Brain pericyte (primary cell): ENCODE data around the gene MED13L.

ENCODE experiments used
- DNase-seq: peaks from one replicate; pipeline ENCODE4 v3.0.0-alpha.2; 2012; ENCODE audit warnings: low read depth, low spot score

The MED13L gene

DNA sequence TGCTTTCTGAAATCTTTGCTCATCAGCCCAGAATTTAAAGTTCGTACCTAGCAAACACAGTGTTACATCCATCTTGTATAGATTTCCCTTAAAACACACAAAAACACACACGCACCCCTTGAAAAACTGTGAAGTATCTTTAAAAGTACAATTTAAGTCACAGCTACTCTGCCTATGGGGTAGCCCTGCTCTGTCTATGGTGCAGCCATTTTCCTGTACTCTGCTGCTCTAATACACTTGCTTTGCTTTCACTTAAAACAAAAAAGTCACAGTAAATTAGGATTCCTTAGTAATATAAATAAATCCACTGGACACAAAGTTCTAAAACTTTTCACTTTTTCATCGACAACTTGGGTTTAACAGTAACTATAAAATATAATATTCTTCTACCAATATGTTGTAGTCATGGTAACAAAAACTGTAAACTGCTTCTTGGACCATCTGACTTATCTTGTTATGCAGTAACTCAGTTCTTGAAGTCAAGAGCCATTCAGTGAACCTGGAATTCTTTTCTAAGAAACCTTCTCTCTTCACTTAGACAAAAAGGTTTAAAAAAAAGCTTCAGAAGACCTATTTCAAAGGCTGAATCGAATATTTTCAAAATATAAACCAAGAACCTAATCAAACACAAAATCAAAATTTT lies 63.5 kb downstream of the MED13L start:
- DNase-seq: no peak

GRCh38 chr12:116213014-116213413 lies 64.5 kb downstream of the MED13L start:
- no peak for DNase-seq

DNA sequence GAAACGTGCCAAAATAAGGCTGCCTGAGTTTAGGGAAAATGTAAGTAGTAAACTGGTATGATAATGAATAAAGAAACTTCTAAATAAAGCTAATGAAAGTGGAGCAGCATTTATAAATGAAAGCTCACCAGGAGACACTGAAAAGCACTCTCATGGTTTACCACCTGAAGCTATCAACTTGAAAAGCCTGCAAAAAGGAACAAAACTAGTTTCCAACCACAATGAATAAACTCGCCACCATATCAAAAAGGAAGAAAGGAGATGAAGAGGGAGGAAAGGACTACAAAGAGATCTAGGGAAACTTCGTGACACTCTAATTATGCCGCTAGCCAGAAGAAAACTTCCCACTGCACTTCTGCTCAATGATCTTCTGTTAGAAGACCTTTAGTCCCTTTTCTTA lies 66.7 kb downstream of the MED13L start:
- DNase-seq: no peak

DNA sequence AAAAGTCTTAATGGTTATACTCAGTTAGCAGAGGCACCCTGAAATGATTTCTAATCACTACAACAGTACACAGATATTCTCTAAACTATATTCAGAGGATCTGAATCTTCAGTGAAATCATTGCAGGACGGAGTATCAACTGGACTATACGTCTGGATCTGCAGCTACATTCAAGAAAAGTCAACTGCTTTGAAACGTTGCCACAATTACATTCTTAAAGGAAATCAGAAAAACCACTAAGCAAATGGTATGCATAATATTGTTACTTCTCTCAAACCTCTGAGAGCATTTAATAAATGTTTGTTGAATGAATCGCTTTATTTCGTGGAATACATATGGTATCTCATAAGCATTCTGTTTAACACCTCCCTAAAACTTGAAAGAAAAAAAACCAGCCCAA lies 67.4 kb downstream of the MED13L start:
- DNase-seq: no peak

- DNase-seq: no peak
These were observed 68.0 kb downstream of the MED13L start for GRCh38 chr12:116209503-116209902.

DNA sequence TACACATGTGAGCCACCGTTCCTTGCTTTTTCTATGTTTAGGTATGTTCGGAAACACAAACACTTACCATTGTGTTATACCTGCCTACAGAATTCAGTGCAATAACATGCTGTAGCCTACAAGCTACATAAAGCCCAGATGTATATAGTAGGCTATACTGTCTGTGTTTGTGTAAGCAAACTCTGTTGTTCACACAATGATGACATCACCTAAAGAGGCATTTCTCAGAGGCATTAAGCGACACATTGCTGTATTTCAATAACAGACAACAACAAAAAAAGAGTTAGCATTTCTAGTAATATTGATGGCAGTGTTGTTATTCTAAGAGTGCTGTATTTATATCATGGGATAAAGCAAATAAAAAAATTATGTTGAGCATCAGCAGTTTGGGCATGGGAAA lies 70.2 kb downstream of the MED13L start:
- DNase-seq: no peak

DNA sequence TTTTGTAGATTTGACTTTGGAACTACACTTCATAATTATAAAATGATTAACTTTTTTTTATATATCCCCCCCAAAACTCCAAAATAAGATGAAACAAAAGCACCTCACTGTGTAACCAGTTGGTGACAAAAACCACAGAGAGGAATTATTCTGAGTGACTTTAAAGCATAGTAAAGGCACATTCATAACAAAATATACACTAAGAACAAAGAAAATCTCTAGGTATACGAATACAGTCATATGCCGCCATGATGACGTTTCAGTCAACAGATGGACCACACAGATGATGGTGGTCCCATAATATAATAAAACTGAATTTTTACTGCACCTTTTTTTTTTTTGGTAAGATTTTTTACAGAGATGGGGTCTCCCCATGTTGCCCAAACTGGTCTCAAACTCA lies 70.7 kb downstream of the MED13L start:
- DNase-seq: no peak

DNA sequence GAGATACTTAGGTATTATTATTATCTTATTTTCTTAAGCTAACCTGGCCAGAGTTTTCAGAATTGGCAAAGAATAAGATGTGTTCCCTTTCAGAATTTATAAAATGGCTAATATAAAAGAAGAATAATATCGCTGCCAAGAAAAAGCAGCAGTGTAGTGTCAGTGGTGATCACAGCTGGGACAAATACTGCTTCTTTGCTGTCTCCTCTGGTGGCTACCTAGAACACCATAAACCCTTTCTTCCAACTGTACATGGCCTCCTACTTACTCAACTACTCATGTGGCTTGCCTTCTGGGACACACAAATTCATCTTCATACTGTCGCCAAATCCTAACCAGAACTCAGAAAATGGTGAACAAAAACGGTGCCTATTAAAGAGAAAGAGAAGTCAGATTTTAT lies 72.7 kb downstream of the MED13L start:
- DNase-seq: no peak

- DNase-seq: no peak
These were observed 73.3 kb downstream of the MED13L start for GRCh38 chr12:116204169-116204568.

GRCh38 chr12:116202940-116203339 lies 74.6 kb downstream of the MED13L start:
- DNase-seq: no peak

DNA sequence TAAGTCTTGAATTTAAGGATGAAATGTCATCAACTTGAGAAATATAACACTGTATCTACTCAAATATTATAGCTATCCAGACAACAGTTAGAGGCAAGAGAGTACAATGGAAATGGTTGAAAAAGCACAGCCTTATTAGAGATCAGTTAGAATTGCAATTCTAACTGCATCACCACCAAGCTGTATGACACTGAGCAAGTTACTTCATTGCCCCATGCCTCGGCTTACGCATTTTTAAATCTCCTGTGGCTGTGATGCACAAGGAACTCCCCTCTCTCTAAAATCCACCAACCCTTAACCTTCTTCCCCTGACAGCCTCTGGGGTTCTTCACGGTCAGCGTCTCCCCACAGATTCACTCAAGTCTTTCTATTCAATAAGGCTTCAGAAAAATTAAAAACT lies 75.1 kb downstream of the MED13L start:
- DNase-seq: no peak

- DNase-seq: no peak
These were observed 75.6 kb downstream of the MED13L start for GRCh38 chr12:116201908-116202307.

DNA sequence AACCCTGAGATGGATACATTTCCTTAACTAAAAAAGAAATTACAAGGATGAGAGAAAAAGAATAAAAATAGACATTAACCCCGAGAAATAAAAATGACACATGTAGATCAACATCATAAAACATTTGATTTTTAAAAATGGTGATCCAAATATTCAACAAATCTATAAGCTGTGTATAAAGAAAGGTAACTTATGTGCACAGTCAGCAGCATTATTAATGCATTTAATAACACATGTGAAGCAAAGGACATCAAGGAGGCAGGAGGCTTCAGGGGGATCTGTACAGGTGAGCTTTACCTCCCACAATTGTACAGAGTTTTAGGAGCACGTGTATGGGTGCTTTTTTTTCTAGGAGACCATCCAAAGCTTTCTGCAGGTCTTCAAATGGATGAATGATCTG lies 76.1 kb downstream of the MED13L start:
- no peak for DNase-seq

DNA sequence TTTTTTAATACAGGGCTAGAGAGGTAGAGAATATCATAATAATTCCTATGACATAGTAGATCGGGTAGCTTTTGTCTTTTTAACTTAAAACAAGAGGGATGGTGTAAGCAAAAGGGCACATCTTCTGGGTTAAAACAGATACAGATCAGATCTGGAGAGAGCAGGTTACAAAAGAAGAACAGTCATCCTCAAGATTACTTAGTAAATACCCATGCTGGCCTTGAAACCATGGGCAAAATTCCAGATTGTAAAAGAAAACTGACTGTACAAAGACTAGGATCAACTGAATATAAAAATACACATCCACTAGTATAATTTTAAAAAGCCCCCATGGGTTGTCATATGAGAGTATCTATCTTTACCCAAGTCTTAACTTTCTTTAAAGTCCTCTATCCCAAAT lies 76.7 kb downstream of the MED13L start:
- DNase-seq: no peak

DNA sequence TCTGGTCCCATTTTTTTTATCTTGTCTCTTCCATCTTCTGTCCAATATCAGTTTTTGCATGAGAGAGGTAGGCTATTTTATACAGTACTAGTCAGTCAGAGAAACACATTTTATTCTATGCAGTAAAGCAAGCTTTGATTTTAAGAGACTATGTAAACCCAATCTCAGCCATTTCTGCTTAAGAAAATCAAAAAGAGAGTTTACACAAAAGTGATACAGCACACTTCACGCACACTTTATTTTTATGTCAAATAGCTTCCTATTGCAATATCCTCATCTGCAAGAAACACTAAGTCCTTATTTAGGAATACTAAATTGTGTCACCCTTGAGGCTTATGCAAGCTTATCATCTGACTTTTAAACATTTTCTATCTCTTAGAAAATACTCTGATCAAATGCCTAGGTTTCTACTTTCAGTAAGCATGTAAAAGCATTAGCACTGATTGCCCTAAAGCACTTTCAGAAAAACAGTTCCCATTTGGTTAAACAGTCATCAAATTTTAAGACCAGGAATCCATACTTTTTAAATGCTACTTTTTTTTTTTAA lies 78.3 kb downstream of the MED13L start:
- no peak for DNase-seq

GRCh38 chr12:116196752-116197718 lies 80.5 kb downstream of the MED13L start:
- no peak for DNase-seq

GRCh38 chr12:116196226-116196625 lies 81.3 kb downstream of the MED13L start:
- DNase-seq: no peak

DNA sequence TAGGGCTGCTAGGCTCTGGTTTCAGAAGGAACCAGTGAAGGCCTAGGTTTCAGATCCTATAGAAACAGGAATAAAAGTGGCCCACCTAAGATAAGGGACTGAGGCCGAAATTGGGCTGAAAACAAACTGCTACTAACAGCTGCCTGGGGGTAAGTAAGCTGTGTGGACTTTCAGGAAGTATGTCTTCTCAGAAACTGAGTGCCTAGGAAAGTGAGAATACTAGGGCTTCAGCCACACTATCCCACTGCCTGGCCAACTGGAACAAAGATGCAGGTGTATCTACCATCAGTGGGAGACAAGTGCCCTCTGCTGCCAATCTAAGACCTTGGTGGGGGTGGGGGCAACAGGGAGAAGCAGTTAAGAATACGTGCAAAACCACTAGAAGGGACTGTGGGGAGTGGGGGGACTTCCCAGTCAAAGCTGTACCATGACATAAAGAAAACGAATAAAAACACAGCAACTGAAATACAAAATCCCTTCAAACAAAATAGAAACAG lies 82.5 kb downstream of the MED13L start:
- DNase-seq: no peak

- DNase-seq: no peak
These were observed 87.8 kb downstream of the MED13L start for GRCh38 chr12:116189692-116190091.

- DNase-seq: no peak
These were observed 88.9 kb downstream of the MED13L start for GRCh38 chr12:116188581-116188980.

DNA sequence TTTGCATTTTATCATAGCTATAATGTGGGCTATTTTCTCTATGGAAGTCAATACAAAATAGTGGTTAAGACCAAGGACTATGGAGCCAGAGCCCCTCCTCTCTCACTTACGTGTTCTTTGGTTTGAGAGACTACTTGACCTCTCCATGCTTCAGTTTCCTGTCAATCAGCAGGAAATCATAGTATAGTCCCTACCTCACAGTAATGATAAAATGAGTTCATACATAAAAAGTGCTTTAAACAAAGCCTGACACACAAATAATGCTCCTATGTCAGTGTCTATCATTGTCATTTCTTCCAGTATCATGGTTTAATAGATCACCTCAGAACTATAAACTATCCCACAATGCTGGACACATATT lies 90.4 kb downstream of the MED13L start:
- DNase-seq: no peak

- DNase-seq: no peak
These were observed 90.9 kb downstream of the MED13L start for GRCh38 chr12:116186482-116187150.
